GM18951 (cell line): Measurements from ENCODE around the gene SLC35A2.
A peak's percentile ranks its signal among the peaks of the same experiment; 100 is the strongest.

Source experiments
- POLR2A ChIP-seq: IDR thresholded peaks from 4 replicates; pipeline ENCODE4 v1.6.1; 2011; ENCODE audit warnings: mild to moderate bottlenecking; ENCODE audit not compliant: insufficient read length, insufficient read depth; ENCODE audit errors: extremely low read depth
- in situ Hi-C: fragments of 300-500 bp; cut with MboI; formaldehyde crosslinking; loops from one replicate; pipeline ENCODE4 v1.12.0; 2022; ENCODE audit warnings: low sequenced_read_pairs, mixed read lengths, inconsistent platforms; ENCODE audit not compliant: unreplicated experiment

The SLC35A2 gene

GRCh38 chrX:48911412-48912182, at the start of gene SLC35A2:
SLC35A2 (minus strand) TSS chrX:48911646; CDS start chrX:48911636, 10 bp downstream.
- TF ChIP-seq POLR2A: peak; percentile 64
- in situ Hi-C loops: no loop called here

DNA sequence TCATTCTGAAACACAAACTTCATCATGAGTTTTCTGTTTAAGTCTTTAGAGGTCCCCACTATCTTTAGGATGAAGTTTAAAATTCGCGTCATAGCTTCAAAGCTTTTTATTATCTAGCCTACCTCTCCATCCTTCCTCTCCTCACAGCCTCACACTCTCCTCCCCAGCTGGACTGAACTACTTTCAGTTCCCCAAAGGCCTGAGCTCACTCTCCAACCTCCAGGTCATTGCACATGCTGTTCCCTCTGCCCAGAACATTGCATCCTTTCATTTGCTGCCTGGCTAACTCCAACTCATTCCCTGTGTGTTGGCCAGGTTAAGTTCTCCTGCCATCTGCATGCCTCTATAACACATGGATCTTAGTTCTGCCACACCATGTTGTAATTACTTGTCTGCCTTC, 48.8 kb upstream of the SLC35A2 start:
- in situ Hi-C loops: no loop called here
- no peak for TF ChIP-seq POLR2A

GRCh38 chrX:48958635-48959094, 47.2 kb upstream of the SLC35A2 start:
- in situ Hi-C loops: no loop called here
- no peak for TF ChIP-seq POLR2A

GRCh38 chrX:48957827-48958634, 46.6 kb upstream of the SLC35A2 start:
- in situ Hi-C loops: no loop called here
- peak; percentile 42 for TF ChIP-seq POLR2A

DNA sequence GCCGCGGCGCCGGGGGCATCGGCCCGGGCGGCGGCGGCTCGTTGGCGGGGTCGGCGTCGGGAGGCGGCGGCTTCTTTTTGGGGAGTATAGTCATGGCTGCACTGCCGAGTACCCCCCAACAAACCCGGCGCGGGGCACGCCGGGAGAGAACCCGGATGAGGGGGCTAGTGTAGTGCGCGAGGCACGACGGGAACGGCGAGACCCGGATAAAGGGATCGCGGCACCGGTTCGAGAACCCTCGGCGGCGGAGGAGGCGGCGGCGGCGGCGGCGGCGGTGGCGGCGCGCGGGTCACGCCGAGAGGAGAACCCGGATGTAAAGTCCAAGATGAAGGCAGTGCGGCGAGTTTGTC, 46.0 kb upstream of the SLC35A2 start, which contains the start of gene OTUD5:
Gene OTUD5, minus strand, starts transcription at position 131 of the 350 bp plus-strand sequence. Its CDS starts 37 bp downstream, at position 94.
- in situ Hi-C loops: no loop called here
- TF ChIP-seq POLR2A: peak; percentile 55

GRCh38 chrX:48956728-48957414, 45.4 kb upstream of the SLC35A2 start:
- in situ Hi-C loops: no loop called here
- TF ChIP-seq POLR2A: no peak

GRCh38 chrX:48948589-48948988, 37.1 kb upstream of the SLC35A2 start:
- in situ Hi-C loops: no loop called here
- no peak for TF ChIP-seq POLR2A

DNA sequence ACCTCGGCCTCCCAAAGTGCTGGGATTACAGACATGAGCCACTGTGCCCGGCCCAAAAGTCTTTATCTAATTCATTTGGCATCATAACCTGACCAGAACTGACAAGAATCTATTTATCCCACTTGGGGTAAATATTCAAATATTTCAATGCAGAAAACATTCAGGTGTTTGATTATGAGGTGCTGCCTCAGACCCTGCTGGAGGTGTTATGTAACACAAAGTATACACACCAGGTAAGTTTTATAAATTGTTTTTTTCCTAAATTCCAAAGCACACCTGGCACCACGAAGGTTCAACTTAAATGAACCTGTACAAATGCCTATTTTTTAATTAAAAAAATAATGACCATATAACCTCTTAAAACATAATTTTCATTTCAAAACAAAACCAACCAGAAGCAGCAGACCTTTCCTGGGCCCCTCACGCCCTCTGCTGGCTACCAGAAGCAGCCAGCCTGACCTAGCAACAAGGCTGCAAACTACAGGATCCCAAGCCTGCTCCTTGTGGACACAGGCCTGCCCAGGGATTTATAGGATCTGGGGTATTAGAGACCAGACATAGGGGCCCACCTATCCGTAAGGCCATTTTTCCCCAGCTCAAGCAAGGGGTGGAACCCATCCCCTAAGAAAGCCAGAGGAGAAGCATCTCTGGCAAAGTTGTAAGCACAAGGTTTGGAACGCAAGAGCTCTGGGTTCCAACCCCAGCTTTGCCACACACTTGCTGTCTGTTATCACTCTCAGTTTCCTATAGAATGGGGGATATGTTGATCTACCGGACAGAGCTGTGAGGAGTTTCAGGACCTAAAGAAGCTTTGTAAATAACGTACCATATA, 34.3 kb upstream of the SLC35A2 start:
- no peak for TF ChIP-seq POLR2A
- in situ Hi-C loops: no loop called here

DNA sequence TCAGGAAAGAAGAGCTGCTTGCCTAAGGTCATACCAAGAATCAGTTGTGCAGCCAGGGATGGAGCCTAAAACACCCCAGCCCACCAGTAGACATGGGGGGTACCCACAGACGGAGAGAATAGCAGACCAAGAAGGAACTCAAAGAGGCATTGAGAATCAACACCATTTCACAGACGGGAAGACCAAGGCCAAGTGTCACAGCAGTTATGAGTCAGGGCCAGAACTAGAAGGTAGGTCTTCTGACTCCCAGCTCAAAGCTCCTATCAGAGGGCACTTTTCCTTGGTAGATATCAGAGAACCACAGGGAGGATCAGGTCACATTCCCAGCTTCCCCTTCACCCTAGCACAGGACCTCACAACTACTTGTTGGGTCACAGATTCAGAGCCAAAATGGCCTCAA, 31.4 kb upstream of the SLC35A2 start:
- in situ Hi-C loops: no loop called here

GRCh38 chrX:48940404-48940955, 29.0 kb upstream of the SLC35A2 start:
- in situ Hi-C loops: no loop called here
- no peak for TF ChIP-seq POLR2A

More for the DNA sequence above, 31.4 kb upstream of the SLC35A2 start:
- no peak for TF ChIP-seq POLR2A

GRCh38 chrX:48939524-48940228, 28.2 kb upstream of the SLC35A2 start:
- TF ChIP-seq POLR2A: no peak
- in situ Hi-C loops: no loop called here
